ENCODE data around the gene CD93.

The CD93 gene

GRCh38 chr20:23034721-23035671 lies 51.1 kb downstream of the CD93 start, which contains the start of gene SSTR4:
TSS of gene SSTR4 (plus strand) at chr20:23035312. CDS start at chr20:23035484, 172 bp downstream.
- no peak for DNase-seq (ENCODE audit: low spot score)

- no peak for DNase-seq (ENCODE audit: low spot score)
Observed at GRCh38 chr20:23033918-23034317, 52.2 kb downstream of the CD93 start.

GRCh38 chr20:23032750-23033078 lies 53.4 kb downstream of the CD93 start:
- no peak for DNase-seq (ENCODE audit: low spot score)

- DNase-seq (ENCODE audit: low spot score), result no peak
Observed at GRCh38 chr20:23032056-23032749, 53.9 kb downstream of the CD93 start.

- no peak for DNase-seq (ENCODE audit: low spot score)
Observed at GRCh38 chr20:23031346-23031745, 54.8 kb downstream of the CD93 start.

Measured in Ammon's horn (tissue), 1 donor.